B cell (primary cell): ENCODE results near the gene NPAS1. TPM values are rescaled to one million over a fixed set of nuclear protein-coding genes. Genes with fewer than 3 reads are reported as not detected.

Experiments used
- ATAC-seq: fragments of 200-7000 bp; cut with Tn5 transposase; one replicate; pipeline ENCODE4 v1.10.0; 2021; ENCODE audit warnings: low read depth, mild to moderate bottlenecking, moderate number of reproducible peaks, moderate library complexity
- CTCF ChIA-PET: fragments of 350-600 bp; sonication (Branson Sonifier 250); formaldehyde crosslinking; loops from one replicate; lab custom pipeline; 2021; ENCODE audit warnings: antibody characterized with exemption, inconsistent platforms; lab: Charles Lee
- POLR2A ChIA-PET: fragments of 350-600 bp; sonication (Branson Sonifier 250); formaldehyde crosslinking; loops from one replicate; lab custom pipeline; 2021; ENCODE audit warnings: antibody characterized with exemption; lab: Charles Lee
- DNase-seq: peaks from one replicate; pipeline ENCODE4 v3.0.0; 2013
- H2AFZ ChIP-seq: 2 replicates; pipeline ENCODE4 v1.6.1; 2012; ENCODE audit warnings: mild to moderate bottlenecking, low read depth, low read length; ENCODE audit not compliant: insufficient read depth, poor library complexity, severe bottlenecking
- H3K27ac ChIP-seq, 2 donors: 1 replicate in 1 of 2; 2 replicates in 1 of 2; pipeline ENCODE4 v1.5.1; 2012 to 2013; ENCODE audit warnings: low read length in 2 of 2, mild to moderate bottlenecking in 2 of 2, moderate library complexity in 1 of 2
- H3K27me3 ChIP-seq, 4 experiments: fragments of 200-600 bp in 1 of 4; sonication (generic) in 1 of 4; replicated peaks in 1 of 4; 1 replicate in 2 of 4; 2 replicates in 2 of 4; pipeline versions ENCODE4 v1.6.1 to v1.7.0; 2013 to 2016; ENCODE audit warnings: low read length in 3 of 4, mild to moderate bottlenecking in 2 of 4, mixed read lengths in 1 of 4, moderate library complexity in 1 of 4; ENCODE audit not compliant: insufficient read depth in 4 of 4, control insufficient read depth in 3 of 4; ENCODE audit errors: control extremely low read depth in 1 of 4
- H3K36me3 ChIP-seq, 2 experiments: replicated peaks in 1 of 2; 1 replicate in 1 of 2; 2 replicates in 1 of 2; pipeline versions ENCODE4 v1.6.1 to v1.7.1; 2013; ENCODE audit warnings: low read length in 1 of 2; ENCODE audit not compliant: insufficient read depth in 2 of 2, control insufficient read depth in 1 of 2; ENCODE audit errors: control extremely low read depth in 1 of 2, extremely low read depth in 1 of 2
- H3K4me1 ChIP-seq, 2 donors: fragments of 200-600 bp in 1 of 2; sonication (generic) in 1 of 2; 1 replicate in 1 of 2; 2 replicates in 1 of 2; pipeline versions ENCODE4 v1.5.1 to v1.6.1; 2013 to 2017; ENCODE audit warnings: low read length in 2 of 2; ENCODE audit not compliant: control insufficient read depth in 2 of 2, insufficient read depth in 2 of 2
- H3K4me2 ChIP-seq: replicated peaks from 2 replicates; pipeline ENCODE3; 2012; ENCODE audit warnings: mild to moderate bottlenecking, low read depth, low read length; ENCODE audit not compliant: poor library complexity, severe bottlenecking
- H3K4me3 ChIP-seq, 5 experiments: fragments of 200-600 bp in 1 of 5; sonication (generic) in 1 of 5; 1 replicate in 3 of 5; 2 replicates in 2 of 5; pipeline versions ENCODE4 v1.5.1 to v1.7.0; 2011 to 2016; ENCODE audit warnings: low read length in 4 of 5, mild to moderate bottlenecking in 4 of 5, low read depth in 2 of 5, control low read depth in 1 of 5, moderate library complexity in 1 of 5; ENCODE audit not compliant: insufficient read depth in 1 of 5; ENCODE audit errors: control extremely low read depth in 1 of 5, extremely low read depth in 1 of 5
- H3K79me2 ChIP-seq: fragments of 200-600 bp; sonication (generic); one replicate; pipeline ENCODE4 v1.6.0; 2016; ENCODE audit warnings: low read length; ENCODE audit not compliant: control insufficient read depth, insufficient read depth
- H3K9ac ChIP-seq: fragments of 200-600 bp; sonication (generic); 2 replicates; pipeline ENCODE4 v1.6.1; 2017; ENCODE audit warnings: mild to moderate bottlenecking, low read length, moderate library complexity
- H3K9me3 ChIP-seq, 3 donors: one replicate each; pipeline versions ENCODE4 v1.6.1 to v1.7.1; 2013; ENCODE audit warnings: low read length in 2 of 3; ENCODE audit not compliant: control insufficient read depth in 2 of 3, insufficient read depth in 1 of 3; ENCODE audit errors: control extremely low read depth in 1 of 3
- H4K20me1 ChIP-seq: 2 replicates; pipeline ENCODE4 v1.6.0; 2012; ENCODE audit warnings: mild to moderate bottlenecking, low read length; ENCODE audit not compliant: insufficient read depth, control insufficient read depth, poor library complexity, severe bottlenecking
- H3K27ac Mint-ChIP-seq: one replicate; pipeline ENCODE4 v1.8.0; 2021; ENCODE audit warnings: mixed read lengths
- H3K27me3 Mint-ChIP-seq: one replicate; pipeline ENCODE4 v1.8.0; 2021; ENCODE audit warnings: mixed read lengths
- H3K4me1 Mint-ChIP-seq: one replicate; pipeline ENCODE4 v1.8.0; 2021; ENCODE audit warnings: mixed read lengths
- H3K4me3 Mint-ChIP-seq: one replicate; pipeline ENCODE4 v1.8.0; 2021; ENCODE audit warnings: mixed read lengths
- H3K9me3 Mint-ChIP-seq: one replicate; pipeline ENCODE4 v1.8.0; 2022; ENCODE audit warnings: mixed read lengths; ENCODE audit not compliant: insufficient read depth
- CTCF ChIP-seq: fragments of 200-600 bp; IDR thresholded peaks from one replicate; pipeline ENCODE4 v1.8.0; 2022; ENCODE audit warnings: antibody characterized with exemption, mild to moderate bottlenecking
- EZH2 ChIP-seq: IDR thresholded peaks from 2 replicates; pipeline ENCODE4 v1.6.1; 2012; ENCODE audit warnings: borderline replicate concordance, low read depth, mild to moderate bottlenecking, moderate library complexity, low read length; ENCODE audit not compliant: insufficient read depth, poor library complexity, severe bottlenecking
- WGBS: methylation state at CpG from one replicate; pipeline ENCODE4 v1.1.5; 2013; ENCODE audit warnings: missing lambda C conversion rate; ENCODE audit not compliant: insufficient coverage; 5-methylcytosine and 5-hydroxymethylcytosine counted together
- intact Hi-C: fragments of 100-400 bp; cut with micrococcal nuclease; formaldehyde crosslinking; loops from one replicate; pipeline ENCODE4 v1.10.0; 2022
- polyA plus RNA-seq: library from polyadenylated mRNA; depleted of rRNA; stranded (reverse); fragments of >200 nt; gene quantifications from 2 replicates; pipeline ENCODE4 v1.2.3, GENCODE V29; 2012
- total RNA-seq, 2 donors: library from RNA; stranded (reverse); fragments of 120-200 nt in 1 of 2; gene quantifications; 1 replicate in 1 of 2; 2 replicates in 1 of 2; pipeline versions ENCODE4 v1.2.3 to v1.2.4, GENCODE V29; 2013 to 2022

The NPAS1 gene
- total and polyA plus RNA-seq, 2 donors (not counting 1 experiment from before 2014, with no cell fraction given), result 1.1 to 1.7 TPM

- ChIA-PET POLR2A (interaction anchor here (0.6 kb wide), 1 partner anchor 75 kb away, joined by 4 read pairs; no protein-coding TSS in a partner anchor), CTCF (no interaction called here)
- ATAC-seq, result no peak
- H4K20me1 ChIP-seq, result no peaks in the 10 kb centered on the region
- H2AFZ ChIP-seq, result no peak overlapping the region
- no peak overlapping the region for H3K4me2 ChIP-seq
- H3K4me1 Mint-ChIP-seq, result no peaks in the 10 kb centered on the region
- H3K4me1 ChIP-seq, result no peaks in the 10 kb centered on the region
- no peak for TF ChIP-seq EZH2
- no peak for TF ChIP-seq CTCF
- no peaks in the 10 kb centered on the region for H3K9me3 ChIP-seq
- H3K36me3 ChIP-seq, result no peaks in the 10 kb centered on the region
- no peaks in the 10 kb centered on the region for H3K79me2 ChIP-seq
- no peak for DNase-seq
- intact Hi-C loops, result no loop called here
- no peaks in the 10 kb centered on the region for H3K27me3 ChIP-seq
- 75% methylated on average over 3 of the region's 5 CpGs for WGBS
- H3K9me3 Mint-ChIP-seq, result no peaks in the 10 kb centered on the region
- H3K4me3 ChIP-seq, result no peak overlapping the region
- no peak overlapping the region for H3K4me3 Mint-ChIP-seq
- no peak overlapping the region for H3K27ac ChIP-seq
- no peak overlapping the region for H3K9ac ChIP-seq
- no peak overlapping the region for H3K27ac Mint-ChIP-seq
- H3K27me3 Mint-ChIP-seq, result peaks cover 4% of the 10 kb centered on the region
These were observed 36.8 kb downstream of the NPAS1 start for GRCh38 chr19:47056411-47056810.

GRCh38 chr19:47057328-47057727, 37.7 kb downstream of the NPAS1 start:
- WGBS, result 100% methylated on average over 1 of the region's 2 CpGs
- no peak overlapping the region for H3K27ac ChIP-seq
- no peaks in the 10 kb centered on the region for H3K4me1 Mint-ChIP-seq

More at GRCh38 chr19:47057328-47057727, 37.7 kb downstream of the NPAS1 start:
- H3K27ac Mint-ChIP-seq, result no peak overlapping the region
- peaks cover 4% of the 10 kb centered on the region for H3K27me3 Mint-ChIP-seq
- no peaks in the 10 kb centered on the region for H3K36me3 ChIP-seq
- no peak overlapping the region for H3K4me3 ChIP-seq
- H3K4me3 Mint-ChIP-seq, result no peak overlapping the region
- intact Hi-C loops, result no loop called here
- H3K79me2 ChIP-seq, result no peaks in the 10 kb centered on the region
- DNase-seq (no peak), ATAC-seq (no peak)
- no peaks in the 10 kb centered on the region for H3K9me3 ChIP-seq
- TF ChIP-seq EZH2, result no peak
- TF ChIP-seq CTCF, result no peak
- H3K9me3 Mint-ChIP-seq, result no peaks in the 10 kb centered on the region
- no peak overlapping the region for H3K9ac ChIP-seq
- no peaks in the 10 kb centered on the region for H3K27me3 ChIP-seq
- no peaks in the 10 kb centered on the region for H4K20me1 ChIP-seq
- no peak overlapping the region for H2AFZ ChIP-seq
- POLR2A ChIA-PET, result no interaction called here
- no peaks in the 10 kb centered on the region for H3K4me1 ChIP-seq
- CTCF ChIA-PET, result no interaction called here
- H3K4me2 ChIP-seq, result no peak overlapping the region
